Measurements from ENCODE around the gene SUPT20H. TPM values are rescaled to one million over a fixed set of nuclear protein-coding genes. Genes with fewer than 3 reads are reported as not detected.

Gene SUPT20H
- total and polyA plus RNA-seq, 2 experiments from 2014 or later, result 68.7 to 98.2 TPM

DNA sequence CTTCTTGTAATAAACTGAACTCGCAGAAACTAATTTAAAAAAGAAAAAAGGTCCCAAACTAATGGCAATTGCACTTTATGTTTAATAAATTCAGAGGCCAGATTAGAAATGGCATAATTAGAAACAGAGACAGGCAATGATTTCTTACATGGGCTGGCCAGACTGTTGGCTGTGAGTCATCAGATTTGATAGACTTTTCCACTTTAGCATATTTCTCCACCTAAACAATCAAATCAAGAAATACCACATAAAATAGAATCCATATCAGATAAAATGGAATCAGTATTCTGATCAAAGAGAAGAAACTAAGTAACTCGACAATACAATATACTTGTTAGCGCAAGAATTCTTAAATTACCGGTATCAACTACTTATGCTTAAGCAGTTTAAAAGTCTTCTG, 29.9 kb downstream of the SUPT20H start:
- no peak overlapping the region for H3K4me3 ChIP-seq
- H3K27ac ChIP-seq (ENCODE audit: low read depth), result no peak overlapping the region
- H3K4me2 ChIP-seq, result no peak overlapping the region

More for the DNA sequence above, 29.9 kb downstream of the SUPT20H start:
- Mint-ChIP-seq H3K4me1 (no peaks in the 10 kb centered on the region), H3K9me3 (no peaks in the 10 kb centered on the region), H3K4me3 (no peak overlapping the region), H3K36me3 (ENCODE audit: low read depth) (peaks cover 65% of the 10 kb centered on the region), H3K27me3 (ENCODE audit: insufficient read depth, low read depth, poor library complexity) (no peaks in the 10 kb centered on the region), H3K27ac (no peak overlapping the region)
- H3K27me3 ChIP-seq (ENCODE audit: insufficient read depth), result no peaks in the 10 kb centered on the region
- H3K36me3 ChIP-seq (ENCODE audit: insufficient read depth), result peaks cover 64% of the 10 kb centered on the region
- H3K9me2 ChIP-seq (ENCODE audit: insufficient read depth), result no peaks in the 10 kb centered on the region
- ATAC-seq, result no peak
- no peaks in the 10 kb centered on the region for H3K79me2 ChIP-seq (replicated peaks; ENCODE audit: insufficient read depth)
- no peaks in the 10 kb centered on the region; the same call in 1 of the 2 replicates for H4K20me1 ChIP-seq (replicated peaks; ENCODE audit: insufficient read depth)
- H2AFZ ChIP-seq, result no peak overlapping the region
- TF ChIP-seq, protein P1, sequence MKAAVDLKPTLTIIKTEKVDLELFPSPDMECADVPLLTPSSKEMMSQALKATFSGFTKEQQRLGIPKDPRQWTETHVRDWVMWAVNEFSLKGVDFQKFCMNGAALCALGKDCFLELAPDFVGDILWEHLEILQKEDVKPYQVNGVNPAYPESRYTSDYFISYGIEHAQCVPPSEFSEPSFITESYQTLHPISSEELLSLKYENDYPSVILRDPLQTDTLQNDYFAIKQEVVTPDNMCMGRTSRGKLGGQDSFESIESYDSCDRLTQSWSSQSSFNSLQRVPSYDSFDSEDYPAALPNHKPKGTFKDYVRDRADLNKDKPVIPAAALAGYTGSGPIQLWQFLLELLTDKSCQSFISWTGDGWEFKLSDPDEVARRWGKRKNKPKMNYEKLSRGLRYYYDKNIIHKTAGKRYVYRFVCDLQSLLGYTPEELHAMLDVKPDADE (IDR thresholded peaks at IDR 0.05), result no peak
- TF ChIP-seq, protein P2, sequence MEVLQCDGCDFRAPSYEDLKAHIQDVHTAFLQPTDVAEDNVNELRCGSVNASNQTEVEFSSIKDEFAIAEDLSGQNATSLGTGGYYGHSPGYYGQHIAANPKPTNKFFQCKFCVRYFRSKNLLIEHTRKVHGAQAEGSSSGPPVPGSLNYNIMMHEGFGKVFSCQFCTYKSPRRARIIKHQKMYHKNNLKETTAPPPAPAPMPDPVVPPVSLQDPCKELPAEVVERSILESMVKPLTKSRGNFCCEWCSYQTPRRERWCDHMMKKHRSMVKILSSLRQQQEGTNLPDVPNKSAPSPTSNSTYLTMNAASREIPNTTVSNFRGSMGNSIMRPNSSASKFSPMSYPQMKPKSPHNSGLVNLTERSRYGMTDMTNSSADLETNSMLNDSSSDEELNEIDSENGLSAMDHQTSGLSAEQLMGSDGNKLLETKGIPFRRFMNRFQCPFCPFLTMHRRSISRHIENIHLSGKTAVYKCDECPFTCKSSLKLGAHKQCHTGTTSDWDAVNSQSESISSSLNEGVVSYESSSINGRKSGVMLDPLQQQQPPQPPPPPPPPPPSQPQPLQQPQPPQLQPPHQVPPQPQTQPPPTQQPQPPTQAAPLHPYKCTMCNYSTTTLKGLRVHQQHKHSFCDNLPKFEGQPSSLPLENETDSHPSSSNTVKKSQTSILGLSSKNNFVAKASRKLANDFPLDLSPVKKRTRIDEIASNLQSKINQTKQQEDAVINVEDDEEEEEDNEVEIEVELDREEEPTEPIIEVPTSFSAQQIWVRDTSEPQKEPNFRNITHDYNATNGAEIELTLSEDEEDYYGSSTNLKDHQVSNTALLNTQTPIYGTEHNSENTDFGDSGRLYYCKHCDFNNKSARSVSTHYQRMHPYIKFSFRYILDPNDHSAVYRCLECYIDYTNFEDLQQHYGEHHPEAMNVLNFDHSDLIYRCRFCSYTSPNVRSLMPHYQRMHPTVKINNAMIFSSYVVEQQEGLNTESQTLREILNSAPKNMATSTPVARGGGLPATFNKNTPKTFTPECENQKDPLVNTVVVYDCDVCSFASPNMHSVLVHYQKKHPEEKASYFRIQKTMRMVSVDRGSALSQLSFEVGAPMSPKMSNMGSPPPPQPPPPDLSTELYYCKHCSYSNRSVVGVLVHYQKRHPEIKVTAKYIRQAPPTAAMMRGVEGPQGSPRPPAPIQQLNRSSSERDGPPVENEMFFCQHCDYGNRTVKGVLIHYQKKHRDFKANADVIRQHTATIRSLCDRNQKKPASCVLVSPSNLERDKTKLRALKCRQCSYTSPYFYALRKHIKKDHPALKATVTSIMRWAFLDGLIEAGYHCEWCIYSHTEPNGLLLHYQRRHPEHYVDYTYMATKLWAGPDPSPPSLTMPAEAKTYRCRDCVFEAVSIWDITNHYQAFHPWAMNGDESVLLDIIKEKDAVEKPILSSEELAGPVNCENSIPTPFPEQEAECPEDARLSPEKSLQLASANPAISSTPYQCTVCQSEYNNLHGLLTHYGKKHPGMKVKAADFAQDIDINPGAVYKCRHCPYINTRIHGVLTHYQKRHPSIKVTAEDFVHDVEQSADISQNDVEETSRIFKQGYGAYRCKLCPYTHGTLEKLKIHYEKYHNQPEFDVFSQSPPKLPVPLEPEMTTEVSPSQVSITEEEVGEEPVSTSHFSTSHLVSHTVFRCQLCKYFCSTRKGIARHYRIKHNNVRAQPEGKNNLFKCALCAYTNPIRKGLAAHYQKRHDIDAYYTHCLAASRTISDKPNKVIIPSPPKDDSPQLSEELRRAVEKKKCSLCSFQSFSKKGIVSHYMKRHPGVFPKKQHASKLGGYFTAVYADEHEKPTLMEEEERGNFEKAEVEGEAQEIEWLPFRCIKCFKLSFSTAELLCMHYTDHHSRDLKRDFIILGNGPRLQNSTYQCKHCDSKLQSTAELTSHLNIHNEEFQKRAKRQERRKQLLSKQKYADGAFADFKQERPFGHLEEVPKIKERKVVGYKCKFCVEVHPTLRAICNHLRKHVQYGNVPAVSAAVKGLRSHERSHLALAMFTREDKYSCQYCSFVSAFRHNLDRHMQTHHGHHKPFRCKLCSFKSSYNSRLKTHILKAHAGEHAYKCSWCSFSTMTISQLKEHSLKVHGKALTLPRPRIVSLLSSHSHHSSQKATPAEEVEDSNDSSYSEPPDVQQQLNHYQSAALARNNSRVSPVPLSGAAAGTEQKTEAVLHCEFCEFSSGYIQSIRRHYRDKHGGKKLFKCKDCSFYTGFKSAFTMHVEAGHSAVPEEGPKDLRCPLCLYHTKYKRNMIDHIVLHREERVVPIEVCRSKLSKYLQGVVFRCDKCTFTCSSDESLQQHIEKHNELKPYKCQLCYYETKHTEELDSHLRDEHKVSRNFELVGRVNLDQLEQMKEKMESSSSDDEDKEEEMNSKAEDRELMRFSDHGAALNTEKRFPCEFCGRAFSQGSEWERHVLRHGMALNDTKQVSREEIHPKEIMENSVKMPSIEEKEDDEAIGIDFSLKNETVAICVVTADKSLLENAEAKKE (CRISPR knock-in tag; IDR thresholded peaks at IDR 0.05), result no peak
- TF ChIP-seq EZH2 (IDR thresholded peaks at IDR 0.05; ENCODE audit: low read depth, unreplicated experiment) (no peak), STAT1 (IDR thresholded peaks at IDR 0.05; ENCODE audit: unreplicated experiment) (no peak), ZNF114 (CRISPR knock-in tag; IDR thresholded peaks at IDR 0.05) (no peak), JUNB (IDR thresholded peaks at IDR 0.05; ENCODE audit: unreplicated experiment) (no peak), POLR2AphosphoS5 (IDR thresholded peaks at IDR 0.05; ENCODE audit: low read depth) (no peak), NANOG (IDR thresholded peaks at IDR 0.05; ENCODE audit: borderline replicate concordance) (no peak), ZNF331 (CRISPR knock-in tag; IDR thresholded peaks at IDR 0.05; ENCODE audit: low read depth) (no peak), CREB1 (CRISPR knock-in tag; IDR thresholded peaks at IDR 0.05; ENCODE audit: low read depth) (no peak), EZH2phosphoT487 (IDR thresholded peaks at IDR 0.05; ENCODE audit: unreplicated experiment) (no peak)
- TF ChIP-seq, protein P3, sequence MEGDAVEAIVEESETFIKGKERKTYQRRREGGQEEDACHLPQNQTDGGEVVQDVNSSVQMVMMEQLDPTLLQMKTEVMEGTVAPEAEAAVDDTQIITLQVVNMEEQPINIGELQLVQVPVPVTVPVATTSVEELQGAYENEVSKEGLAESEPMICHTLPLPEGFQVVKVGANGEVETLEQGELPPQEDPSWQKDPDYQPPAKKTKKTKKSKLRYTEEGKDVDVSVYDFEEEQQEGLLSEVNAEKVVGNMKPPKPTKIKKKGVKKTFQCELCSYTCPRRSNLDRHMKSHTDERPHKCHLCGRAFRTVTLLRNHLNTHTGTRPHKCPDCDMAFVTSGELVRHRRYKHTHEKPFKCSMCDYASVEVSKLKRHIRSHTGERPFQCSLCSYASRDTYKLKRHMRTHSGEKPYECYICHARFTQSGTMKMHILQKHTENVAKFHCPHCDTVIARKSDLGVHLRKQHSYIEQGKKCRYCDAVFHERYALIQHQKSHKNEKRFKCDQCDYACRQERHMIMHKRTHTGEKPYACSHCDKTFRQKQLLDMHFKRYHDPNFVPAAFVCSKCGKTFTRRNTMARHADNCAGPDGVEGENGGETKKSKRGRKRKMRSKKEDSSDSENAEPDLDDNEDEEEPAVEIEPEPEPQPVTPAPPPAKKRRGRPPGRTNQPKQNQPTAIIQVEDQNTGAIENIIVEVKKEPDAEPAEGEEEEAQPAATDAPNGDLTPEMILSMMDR (conservative IDR thresholded peaks at IDR 0.05; ENCODE audit: low read depth in 2 of 2), result no peak
- TF ChIP-seq, protein P4, sequence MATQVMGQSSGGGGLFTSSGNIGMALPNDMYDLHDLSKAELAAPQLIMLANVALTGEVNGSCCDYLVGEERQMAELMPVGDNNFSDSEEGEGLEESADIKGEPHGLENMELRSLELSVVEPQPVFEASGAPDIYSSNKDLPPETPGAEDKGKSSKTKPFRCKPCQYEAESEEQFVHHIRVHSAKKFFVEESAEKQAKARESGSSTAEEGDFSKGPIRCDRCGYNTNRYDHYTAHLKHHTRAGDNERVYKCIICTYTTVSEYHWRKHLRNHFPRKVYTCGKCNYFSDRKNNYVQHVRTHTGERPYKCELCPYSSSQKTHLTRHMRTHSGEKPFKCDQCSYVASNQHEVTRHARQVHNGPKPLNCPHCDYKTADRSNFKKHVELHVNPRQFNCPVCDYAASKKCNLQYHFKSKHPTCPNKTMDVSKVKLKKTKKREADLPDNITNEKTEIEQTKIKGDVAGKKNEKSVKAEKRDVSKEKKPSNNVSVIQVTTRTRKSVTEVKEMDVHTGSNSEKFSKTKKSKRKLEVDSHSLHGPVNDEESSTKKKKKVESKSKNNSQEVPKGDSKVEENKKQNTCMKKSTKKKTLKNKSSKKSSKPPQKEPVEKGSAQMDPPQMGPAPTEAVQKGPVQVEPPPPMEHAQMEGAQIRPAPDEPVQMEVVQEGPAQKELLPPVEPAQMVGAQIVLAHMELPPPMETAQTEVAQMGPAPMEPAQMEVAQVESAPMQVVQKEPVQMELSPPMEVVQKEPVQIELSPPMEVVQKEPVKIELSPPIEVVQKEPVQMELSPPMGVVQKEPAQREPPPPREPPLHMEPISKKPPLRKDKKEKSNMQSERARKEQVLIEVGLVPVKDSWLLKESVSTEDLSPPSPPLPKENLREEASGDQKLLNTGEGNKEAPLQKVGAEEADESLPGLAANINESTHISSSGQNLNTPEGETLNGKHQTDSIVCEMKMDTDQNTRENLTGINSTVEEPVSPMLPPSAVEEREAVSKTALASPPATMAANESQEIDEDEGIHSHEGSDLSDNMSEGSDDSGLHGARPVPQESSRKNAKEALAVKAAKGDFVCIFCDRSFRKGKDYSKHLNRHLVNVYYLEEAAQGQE (IDR thresholded peaks at IDR 0.05; ENCODE audit: unreplicated experiment), result no peak
- H3K4me1 ChIP-seq (ENCODE audit: insufficient read depth), result no peaks in the 10 kb centered on the region
- no peak for DNase-seq (ENCODE audit: low spot score)
- no peaks in the 10 kb centered on the region for H3F3A ChIP-seq (replicated peaks; ENCODE audit: low read depth)
